Smooth muscle cell (in vitro differentiated cells): ENCODE results near the gene GPC3. TPM values are rescaled to one million over a fixed set of nuclear protein-coding genes. Genes with fewer than 3 reads are reported as not detected.

Source experiments
- DNase-seq: peaks from one replicate; lab custom pipeline; 2025; ENCODE audit not compliant: unreplicated experiment; lab: John Stamatoyannopoulos, UW
- H2AFZ ChIP-seq: fragments of 200-600 bp; sonication (generic); 2 replicates; pipeline ENCODE4 v1.6.0; 2016; ENCODE audit warnings: antibody characterized with exemption, low read depth, mild to moderate bottlenecking
- H3F3A ChIP-seq: fragments of 200-600 bp; sonication (generic); 2 replicates; pipeline ENCODE4 v1.6.0; 2017; ENCODE audit warnings: antibody characterized with exemption, low read depth
- H3K27ac ChIP-seq: fragments of 200-600 bp; sonication (generic); 2 replicates; pipeline ENCODE4 v1.5.1; 2016; ENCODE audit warnings: low read depth, mild to moderate bottlenecking
- H3K27me3 ChIP-seq: fragments of 200-600 bp; sonication (generic); 2 replicates; pipeline ENCODE4 v1.6.1; 2016; ENCODE audit warnings: low read depth, mild to moderate bottlenecking
- H3K36me3 ChIP-seq: fragments of 200-600 bp; sonication (generic); 2 replicates; pipeline ENCODE4 v1.5.1; 2016; ENCODE audit warnings: low read depth
- H3K4me1 ChIP-seq: fragments of 200-600 bp; sonication (generic); 2 replicates; pipeline ENCODE4 v1.5.1; 2016; ENCODE audit warnings: low read depth
- H3K4me2 ChIP-seq: fragments of 200-600 bp; sonication (generic); 2 replicates; pipeline ENCODE4 v1.6.0; 2016; ENCODE audit warnings: mild to moderate bottlenecking
- H3K4me3 ChIP-seq: fragments of 200-600 bp; sonication (generic); 2 replicates; pipeline ENCODE4 v1.5.1; 2016; ENCODE audit warnings: mild to moderate bottlenecking
- H3K79me2 ChIP-seq: fragments of 200-600 bp; sonication (generic); 2 replicates; pipeline ENCODE4 v1.6.0; 2016; ENCODE audit warnings: low read depth, mild to moderate bottlenecking
- H3K9ac ChIP-seq: fragments of 200-600 bp; sonication (generic); 2 replicates; pipeline ENCODE4 v1.6.0; 2016; ENCODE audit warnings: low read depth
- H3K9me3 ChIP-seq: fragments of 200-600 bp; sonication (generic); replicated peaks from 2 replicates; pipeline ENCODE4 v1.5.1; 2016; ENCODE audit warnings: low read depth
- H4K20me1 ChIP-seq: fragments of 200-600 bp; sonication (generic); 2 replicates; pipeline ENCODE4 v1.6.0; 2016; ENCODE audit warnings: low read depth
- CTCF ChIP-seq: fragments of 200-600 bp; sonication (generic); IDR thresholded peaks from 2 replicates; pipeline ENCODE4 v1.5.1; 2017; ENCODE audit warnings: borderline replicate concordance, mild to moderate bottlenecking, antibody characterized with exemption; ENCODE audit not compliant: insufficient read depth, poor library complexity, severe bottlenecking
- WGBS: methylation state at CpG from one replicate; pipeline ENCODE4 v1.1.7; 2016; ENCODE audit warnings: low lambda C conversion rate; 5-methylcytosine and 5-hydroxymethylcytosine counted together
- polyA plus RNA-seq: library from polyadenylated mRNA; unstranded; fragments of >200 nt; fragmentation: Nextera tagmentation; extraction: Ambion mirVana; gene quantifications from 2 replicates; pipeline ENCODE4 v1.2.1, GENCODE V29; 2016
- total RNA-seq: library from RNA; depleted of rRNA; stranded (reverse); fragments of >200 nt; gene quantifications from 2 replicates; pipeline ENCODE4 v1.2.3, GENCODE V29; 2014

The GPC3 gene
- total and polyA plus RNA-seq, 2 experiments from 2014 or later = 120 to 191 TPM

- TF ChIP-seq CTCF = no peak
- WGBS = 67% methylated on average over 3 of the region's 3 CpGs
Observed at GRCh38 chrX:133965321-133965720, 20.1 kb downstream of the GPC3 start.

GRCh38 chrX:133961046-133961445 lies 24.3 kb downstream of the GPC3 start:
- peaks cover under 1% of the 10 kb centered on the region for H3K9me3 ChIP-seq
- H3K36me3 ChIP-seq = no peaks in the 10 kb centered on the region
- TF ChIP-seq CTCF = no peak
- H3F3A ChIP-seq = no peaks in the 10 kb centered on the region
- no peak overlapping the region for H3K4me3 ChIP-seq
- no peak for DNase-seq
- WGBS = 72% methylated on average over 6 of the region's 6 CpGs
- no peak overlapping the region for H3K9ac ChIP-seq
- no peaks in the 10 kb centered on the region for H3K27me3 ChIP-seq
- H3K4me1 ChIP-seq = no peaks in the 10 kb centered on the region
- no peaks in the 10 kb centered on the region for H3K79me2 ChIP-seq
- no peak overlapping the region for H3K27ac ChIP-seq
- H3K4me2 ChIP-seq = no peak overlapping the region
- no peaks in the 10 kb centered on the region for H4K20me1 ChIP-seq
- no peak overlapping the region for H2AFZ ChIP-seq

More at GRCh38 chrX:133965321-133965720, 20.1 kb downstream of the GPC3 start:
- peaks cover 14% of the 10 kb centered on the region for H3K4me1 ChIP-seq
- no peaks in the 10 kb centered on the region for H3K9me3 ChIP-seq
- H2AFZ ChIP-seq = no peak overlapping the region
- no peak overlapping the region for H3K4me3 ChIP-seq
- DNase-seq = no peak
- no peaks in the 10 kb centered on the region for H3K36me3 ChIP-seq
- no peak overlapping the region for H3K27ac ChIP-seq
- H3K4me2 ChIP-seq = no peak overlapping the region
- no peak overlapping the region for H3K9ac ChIP-seq
- H4K20me1 ChIP-seq = no peaks in the 10 kb centered on the region
- no peaks in the 10 kb centered on the region for H3K79me2 ChIP-seq
- H3K27me3 ChIP-seq = no peaks in the 10 kb centered on the region
- no peaks in the 10 kb centered on the region for H3F3A ChIP-seq

- Histone ChIP-seq H3K36me3 (no peaks in the 10 kb centered on the region), H3K27ac (no peak overlapping the region), H3K9me3 (peaks cover 3% of the 10 kb centered on the region), H3F3A (no peaks in the 10 kb centered on the region), H3K79me2 (no peaks in the 10 kb centered on the region), H2AFZ (no peak overlapping the region), H3K4me3 (no peak overlapping the region), H3K4me2 (no peak overlapping the region), H4K20me1 (no peaks in the 10 kb centered on the region), H3K4me1 (no peaks in the 10 kb centered on the region), H3K9ac (no peak overlapping the region), H3K27me3 (no peaks in the 10 kb centered on the region)
- 92% methylated on average over 2 of the region's 2 CpGs for WGBS
- no peak for DNase-seq
- TF ChIP-seq CTCF = no peak
Observed at GRCh38 chrX:133959972-133960371, 25.4 kb downstream of the GPC3 start.

- Histone ChIP-seq H3K4me1 (no peaks in the 10 kb centered on the region), H3F3A (no peaks in the 10 kb centered on the region), H2AFZ (no peak overlapping the region), H3K27me3 (no peaks in the 10 kb centered on the region), H3K36me3 (no peaks in the 10 kb centered on the region), H3K4me3 (no peak overlapping the region), H3K9me3 (peaks cover 3% of the 10 kb centered on the region), H4K20me1 (no peaks in the 10 kb centered on the region), H3K79me2 (no peaks in the 10 kb centered on the region), H3K27ac (no peak overlapping the region), H3K4me2 (no peak overlapping the region), H3K9ac (no peak overlapping the region)
- TF ChIP-seq CTCF = no peak
- DNase-seq = no peak
- 82% methylated on average over 2 of the region's 2 CpGs for WGBS
Observed at GRCh38 chrX:133958997-133959688, 26.3 kb downstream of the GPC3 start.
